Measurements from ENCODE around the gene DUSP5. TPM values are rescaled to one million over a fixed set of nuclear protein-coding genes. Genes with fewer than 3 reads are reported as not detected.
A peak's percentile ranks its signal among the peaks of the same experiment; 100 is the strongest.

Gene DUSP5
- total and polyA plus RNA-seq, 10 of the 15 experiments (the other 5 are each of a cell fraction or from before 2014, with no cell fraction given): 2.1 to 95.9 (median 23.4) TPM

DNA sequence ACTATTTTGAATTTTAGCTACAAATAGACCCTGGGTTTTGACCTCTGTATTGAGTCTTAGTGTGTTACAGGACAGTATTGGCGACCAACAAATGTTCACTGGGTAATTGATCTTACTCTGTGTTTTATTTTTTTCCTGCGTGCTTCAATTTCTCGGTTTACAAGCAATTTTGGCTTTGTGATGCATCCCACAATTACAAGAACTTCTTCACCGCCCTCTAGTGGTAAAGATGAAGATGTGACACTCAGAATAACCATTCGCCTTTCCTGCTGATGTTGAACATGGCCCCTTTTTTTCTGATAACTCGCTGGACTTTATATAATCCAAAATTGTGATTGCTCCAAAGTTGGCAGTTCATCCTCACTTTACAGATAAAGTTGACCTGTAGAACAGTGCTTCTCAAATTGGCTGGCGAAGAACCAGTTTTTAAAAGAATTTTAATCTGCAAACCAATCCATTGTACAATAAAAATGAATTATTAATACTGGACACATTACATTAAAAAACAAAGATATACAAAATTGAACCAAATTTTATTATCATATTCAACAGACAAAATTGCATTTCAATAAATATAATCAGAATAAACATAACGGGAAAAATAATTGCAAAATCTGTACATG is 49.5 kb downstream of the DUSP5 start:
- Histone ChIP-seq H3K4me1 (ENCODE audit: control insufficient read depth, insufficient read depth, low read length) (peaks cover 5% of the 10 kb centered on the region; the same call in 1 of the 2 replicates), H2AFZ (ENCODE audit: control insufficient read depth, low read depth, low read length) (peak overlapping the region; percentile 37), H3K9ac (ENCODE audit: control insufficient read depth, insufficient read depth, low read length) (no peak overlapping the region; the same call in 1 of the 2 replicates), H3K27me3 (replicated peaks in 1 of 2; ENCODE audit: control insufficient read depth in 2 of 2, insufficient read depth in 2 of 2, low read length in 1 of 2) (peaks cover 0 to 2% of the 10 kb centered on the region in 2 experiments; a peak in 1 of 4 replicates), H3K36me3 (ENCODE audit: control insufficient read depth in 2 of 2, insufficient read depth in 2 of 2, low read length in 1 of 2) (no peaks in the 10 kb centered on the region), H3K79me2 (ENCODE audit: control insufficient read depth, insufficient read depth, low read length) (no peaks in the 10 kb centered on the region), H4K20me1 (ENCODE audit: control insufficient read depth, insufficient read depth) (no peaks in the 10 kb centered on the region), H3K4me3 (no peak overlapping the region), H3K4me2 (ENCODE audit: control insufficient read depth, insufficient read depth) (peak overlapping the region; percentile 47; the same call in 1 of the 2 replicates), H3K9me3 (replicated peaks; ENCODE audit: control insufficient read depth, insufficient read depth, low read length) (no peaks in the 10 kb centered on the region), H3K27ac (ENCODE audit: control insufficient read depth, insufficient read depth) (no peak overlapping the region)
- ChIA-PET CTCF (interaction anchor here (0.5 to 9.8 kb wide), 47 partner anchors 8 to 239 kb away, joined by 3 to 191 read pairs (median 5); partner anchors contain the start of gene SMNDC1), POLR2A (interaction anchor here (0.6 to 3.1 kb wide), 12 partner anchors 13 to 242 kb away, joined by 3 to 19 read pairs (median 4); no protein-coding TSS in a partner anchor), SMC1A (ENCODE audit: uncharacterized antibody, unreplicated experiment) (interaction anchor here (0.7 to 10.2 kb wide), 42 partner anchors 11 to 254 kb away, joined by 3 to 191 read pairs (median 5); partner anchors contain the start of gene SMNDC1), RAD21 (ENCODE audit: unreplicated experiment) (interaction anchor here (0.6 to 8.2 kb wide), 36 partner anchors 10 to 256 kb away, joined by 3 to 151 read pairs (median 5); partner anchors contain the start of gene SMNDC1)
- WGBS (ENCODE audit: insufficient coverage, insufficient replicate concordance, low lambda C conversion rate, missing lambda C conversion rate): 11% methylated on average over 8 of the region's 8 CpGs
- intact Hi-C loops (cut with micrococcal nuclease; ENCODE audit: unreplicated experiment): loop anchor here (1.0 kb wide), 4 partner anchors 48 to 236 kb away; no protein-coding TSS in a partner anchor
- in situ Hi-C loops (cut with MboI): loop anchor here (5.0 kb wide), 2 partner anchors 195 to 235 kb away; no protein-coding TSS in a partner anchor
- ATAC-seq (peak; percentile 89), DNase-seq (ENCODE audit: low read depth, low spot score) (no peak), FAIRE-seq (peak; percentile 75)
- BruUV-seq (replicated peaks): no TSS peak
- TF ChIP-seq FOXM1 (IDR thresholded peaks at IDR 0.05; ENCODE audit: low read depth, low read length) (peak; percentile 50; the same call in 1 of the 2 replicates), NBN (IDR thresholded peaks at IDR 0.05) (peak; percentile 53; the same call in 1 of the 2 replicates), BMI1 (IDR thresholded peaks at IDR 0.05; ENCODE audit: borderline replicate concordance) (no peak), MEF2A (IDR thresholded peaks at IDR 0.05; ENCODE audit: insufficient read depth, low read depth, low read length) (0 out of 2 replicates have a peak, but pooled peaks have one; percentile 46), ZNF24 (IDR thresholded peaks at IDR 0.05) (0 out of 2 replicates have a peak, but pooled peaks have one; percentile 49), CBX5 (IDR thresholded peaks at IDR 0.05; ENCODE audit: low read depth) (0 out of 2 replicates have a peak, but pooled peaks have one; percentile 21), RUNX3 (IDR thresholded peaks at IDR 0.05; ENCODE audit: low read length) (peak; percentile 45; the same call in 1 of the 2 replicates), HDAC2 (IDR thresholded peaks at IDR 0.05) (no peak), SMC3 (IDR thresholded peaks at IDR 0.05; ENCODE audit: borderline replicate concordance, low read length) (peak; percentile 93), CREB1 (IDR thresholded peaks at IDR 0.05; ENCODE audit: low read depth) (peak; percentile 30; the same call in 1 of the 2 replicates)
- TF ChIP-seq, protein P1, sequence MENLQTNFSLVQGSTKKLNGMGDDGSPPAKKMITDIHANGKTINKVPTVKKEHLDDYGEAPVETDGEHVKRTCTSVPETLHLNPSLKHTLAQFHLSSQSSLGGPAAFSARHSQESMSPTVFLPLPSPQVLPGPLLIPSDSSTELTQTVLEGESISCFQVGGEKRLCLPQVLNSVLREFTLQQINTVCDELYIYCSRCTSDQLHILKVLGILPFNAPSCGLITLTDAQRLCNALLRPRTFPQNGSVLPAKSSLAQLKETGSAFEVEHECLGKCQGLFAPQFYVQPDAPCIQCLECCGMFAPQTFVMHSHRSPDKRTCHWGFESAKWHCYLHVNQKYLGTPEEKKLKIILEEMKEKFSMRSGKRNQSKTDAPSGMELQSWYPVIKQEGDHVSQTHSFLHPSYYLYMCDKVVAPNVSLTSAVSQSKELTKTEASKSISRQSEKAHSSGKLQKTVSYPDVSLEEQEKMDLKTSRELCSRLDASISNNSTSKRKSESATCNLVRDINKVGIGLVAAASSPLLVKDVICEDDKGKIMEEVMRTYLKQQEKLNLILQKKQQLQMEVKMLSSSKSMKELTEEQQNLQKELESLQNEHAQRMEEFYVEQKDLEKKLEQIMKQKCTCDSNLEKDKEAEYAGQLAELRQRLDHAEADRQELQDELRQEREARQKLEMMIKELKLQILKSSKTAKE (IDR thresholded peaks at IDR 0.05; ENCODE audit: low read depth, poor library complexity, severe bottlenecking): peak; percentile 28
- TF ChIP-seq, protein P2, sequence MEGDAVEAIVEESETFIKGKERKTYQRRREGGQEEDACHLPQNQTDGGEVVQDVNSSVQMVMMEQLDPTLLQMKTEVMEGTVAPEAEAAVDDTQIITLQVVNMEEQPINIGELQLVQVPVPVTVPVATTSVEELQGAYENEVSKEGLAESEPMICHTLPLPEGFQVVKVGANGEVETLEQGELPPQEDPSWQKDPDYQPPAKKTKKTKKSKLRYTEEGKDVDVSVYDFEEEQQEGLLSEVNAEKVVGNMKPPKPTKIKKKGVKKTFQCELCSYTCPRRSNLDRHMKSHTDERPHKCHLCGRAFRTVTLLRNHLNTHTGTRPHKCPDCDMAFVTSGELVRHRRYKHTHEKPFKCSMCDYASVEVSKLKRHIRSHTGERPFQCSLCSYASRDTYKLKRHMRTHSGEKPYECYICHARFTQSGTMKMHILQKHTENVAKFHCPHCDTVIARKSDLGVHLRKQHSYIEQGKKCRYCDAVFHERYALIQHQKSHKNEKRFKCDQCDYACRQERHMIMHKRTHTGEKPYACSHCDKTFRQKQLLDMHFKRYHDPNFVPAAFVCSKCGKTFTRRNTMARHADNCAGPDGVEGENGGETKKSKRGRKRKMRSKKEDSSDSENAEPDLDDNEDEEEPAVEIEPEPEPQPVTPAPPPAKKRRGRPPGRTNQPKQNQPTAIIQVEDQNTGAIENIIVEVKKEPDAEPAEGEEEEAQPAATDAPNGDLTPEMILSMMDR (IDR thresholded peaks at IDR 0.05 in 2 of 3, conservative IDR thresholded peaks at IDR 0.05 in 1 of 3; ENCODE audit: control insufficient read depth in 2 of 3, extremely low read depth in 1 of 3, insufficient read depth in 1 of 3, low read depth in 3 of 3, low read length in 3 of 3): peak; percentile 72 to 83 (median 73)
- TF ChIP-seq, protein P3, sequence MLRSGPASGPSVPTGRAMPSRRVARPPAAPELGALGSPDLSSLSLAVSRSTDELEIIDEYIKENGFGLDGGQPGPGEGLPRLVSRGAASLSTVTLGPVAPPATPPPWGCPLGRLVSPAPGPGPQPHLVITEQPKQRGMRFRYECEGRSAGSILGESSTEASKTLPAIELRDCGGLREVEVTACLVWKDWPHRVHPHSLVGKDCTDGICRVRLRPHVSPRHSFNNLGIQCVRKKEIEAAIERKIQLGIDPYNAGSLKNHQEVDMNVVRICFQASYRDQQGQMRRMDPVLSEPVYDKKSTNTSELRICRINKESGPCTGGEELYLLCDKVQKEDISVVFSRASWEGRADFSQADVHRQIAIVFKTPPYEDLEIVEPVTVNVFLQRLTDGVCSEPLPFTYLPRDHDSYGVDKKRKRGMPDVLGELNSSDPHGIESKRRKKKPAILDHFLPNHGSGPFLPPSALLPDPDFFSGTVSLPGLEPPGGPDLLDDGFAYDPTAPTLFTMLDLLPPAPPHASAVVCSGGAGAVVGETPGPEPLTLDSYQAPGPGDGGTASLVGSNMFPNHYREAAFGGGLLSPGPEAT (IDR thresholded peaks at IDR 0.05; ENCODE audit: low read depth): 0 out of 2 replicates have a peak, but pooled peaks have one; percentile 16
- TF ChIP-seq, protein P4, sequence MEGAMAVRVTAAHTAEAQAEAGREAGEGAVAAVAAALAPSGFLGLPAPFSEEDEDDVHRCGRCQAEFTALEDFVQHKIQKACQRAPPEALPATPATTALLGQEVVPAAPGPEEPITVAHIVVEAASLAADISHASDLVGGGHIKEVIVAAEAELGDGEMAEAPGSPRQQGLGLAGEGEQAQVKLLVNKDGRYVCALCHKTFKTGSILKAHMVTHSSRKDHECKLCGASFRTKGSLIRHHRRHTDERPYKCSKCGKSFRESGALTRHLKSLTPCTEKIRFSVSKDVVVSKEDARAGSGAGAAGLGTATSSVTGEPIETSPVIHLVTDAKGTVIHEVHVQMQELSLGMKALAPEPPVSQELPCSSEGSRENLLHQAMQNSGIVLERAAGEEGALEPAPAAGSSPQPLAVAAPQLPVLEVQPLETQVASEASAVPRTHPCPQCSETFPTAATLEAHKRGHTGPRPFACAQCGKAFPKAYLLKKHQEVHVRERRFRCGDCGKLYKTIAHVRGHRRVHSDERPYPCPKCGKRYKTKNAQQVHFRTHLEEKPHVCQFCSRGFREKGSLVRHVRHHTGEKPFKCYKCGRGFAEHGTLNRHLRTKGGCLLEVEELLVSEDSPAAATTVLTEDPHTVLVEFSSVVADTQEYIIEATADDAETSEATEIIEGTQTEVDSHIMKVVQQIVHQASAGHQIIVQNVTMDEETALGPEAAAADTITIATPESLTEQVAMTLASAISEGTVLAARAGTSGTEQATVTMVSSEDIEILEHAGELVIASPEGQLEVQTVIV (IDR thresholded peaks at IDR 0.05; ENCODE audit: borderline replicate concordance, partially characterized antibody): no peak
